ENCODE results near the gene AQP11.
"Not testable (repeated sequence)": the region's sequence is repeated elsewhere in the genome, so short reads cannot be mapped to it uniquely, and the experiment has no call there.

The AQP11 gene

DNA sequence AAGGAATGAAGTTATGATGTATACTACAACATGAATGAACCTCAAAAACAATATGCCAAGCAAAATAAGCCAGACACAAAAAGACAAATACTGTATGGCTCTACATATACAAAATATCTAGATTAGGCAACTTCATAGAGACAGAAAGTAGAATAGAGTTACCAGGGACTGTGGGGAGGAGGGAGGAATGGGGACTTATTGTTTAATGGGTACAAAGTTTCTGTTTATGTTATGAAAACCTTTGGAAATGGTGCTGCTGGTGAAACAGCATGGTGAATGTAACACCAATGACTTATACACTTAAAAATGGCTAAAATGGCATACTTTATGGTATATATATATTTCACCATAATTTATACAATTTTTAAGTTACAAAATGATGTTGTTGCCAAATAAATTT is 4.1 kb downstream of the AQP11 start:
- DNase-seq: no peak

DNA sequence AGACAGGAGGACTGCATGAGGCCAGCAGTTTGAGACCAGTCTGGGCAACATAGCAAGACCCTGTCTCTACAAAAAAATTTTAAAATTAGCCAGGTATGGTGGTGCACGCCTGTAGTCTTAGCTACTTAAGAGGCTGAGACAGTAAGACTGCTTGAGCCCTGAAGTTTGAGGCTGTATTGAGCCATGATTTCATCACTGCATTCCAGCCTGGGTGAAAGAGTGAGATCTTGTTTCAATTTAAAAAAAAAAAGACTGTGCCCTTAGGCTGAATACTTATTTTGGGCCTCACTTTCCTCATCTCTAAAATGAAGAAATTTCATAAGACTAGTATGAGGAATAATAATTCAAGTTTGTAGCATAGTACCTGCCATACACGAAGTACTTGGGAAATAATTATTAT is 6.9 kb downstream of the AQP11 start:
- DNase-seq: no peak

DNA sequence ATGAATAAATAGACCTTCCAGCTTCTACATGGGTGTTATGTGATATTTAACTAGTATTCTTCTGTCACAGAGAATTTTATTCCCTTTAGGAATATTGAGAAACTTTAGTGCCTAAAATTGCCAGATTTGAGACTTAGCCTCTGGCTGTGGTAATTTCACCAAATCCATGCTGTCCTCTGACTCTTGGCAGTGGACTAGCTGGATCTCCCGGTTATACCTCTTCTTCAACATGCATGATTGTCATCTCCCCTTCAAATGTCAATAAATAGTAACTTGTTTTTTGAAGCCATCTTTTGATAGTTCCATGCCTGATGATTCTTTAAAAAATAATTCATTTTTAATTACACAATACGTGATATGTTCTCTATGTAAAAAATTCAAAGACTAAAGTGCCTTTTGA is 8.4 kb downstream of the AQP11 start:
- no peak for DNase-seq

DNA sequence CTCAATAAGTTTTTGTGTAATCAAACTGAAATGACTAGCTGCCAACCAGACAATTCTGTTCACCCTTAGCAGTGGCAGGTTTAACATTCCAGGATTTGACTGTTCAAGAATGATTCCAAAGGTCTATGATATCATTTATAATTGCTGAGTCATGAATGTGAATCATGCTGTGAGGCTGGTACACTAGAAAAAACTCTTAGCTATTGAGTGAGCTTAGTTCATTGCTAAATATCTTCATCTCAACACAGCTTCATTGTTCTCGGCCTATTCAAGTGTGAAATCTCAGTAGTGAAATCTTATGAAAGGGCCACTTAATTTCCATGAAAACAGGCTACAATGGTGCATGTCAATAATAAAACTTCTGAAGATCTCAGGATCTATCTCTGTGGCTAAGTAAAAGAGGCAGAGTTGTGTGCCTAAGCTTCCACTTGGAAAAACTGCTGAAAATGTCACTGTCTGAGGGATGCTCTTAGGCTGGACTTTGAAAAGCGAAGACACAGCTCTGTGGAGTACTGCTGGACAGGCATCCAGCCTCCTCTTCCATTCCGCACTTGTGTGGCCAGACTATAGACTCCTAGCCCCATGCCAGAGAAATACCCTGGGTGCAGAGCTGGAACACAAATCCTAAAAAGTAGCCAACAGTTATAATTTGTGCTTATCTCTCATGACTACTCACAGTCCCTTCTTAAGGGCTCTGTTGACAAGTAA is 12.8 kb downstream of the AQP11 start:
- no peak for DNase-seq

DNA sequence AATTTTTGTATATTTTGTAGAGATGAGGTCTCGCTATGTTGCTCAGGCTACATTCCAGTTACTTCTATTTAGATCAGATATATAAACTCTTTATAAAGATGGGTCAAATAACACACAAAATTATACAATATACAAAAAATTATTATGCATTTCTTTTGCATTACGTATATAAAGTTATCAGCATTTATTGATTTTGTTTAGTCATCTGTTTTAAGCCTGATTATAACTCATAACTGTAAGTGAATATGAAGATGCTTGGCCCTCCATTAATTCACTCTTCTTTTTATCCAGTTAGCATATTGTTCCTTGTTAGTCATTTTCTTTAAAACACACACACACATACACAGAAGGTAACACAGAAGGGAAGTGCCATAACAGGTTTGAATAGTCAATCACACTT is 14.5 kb downstream of the AQP11 start:
- no peak for DNase-seq

DNA sequence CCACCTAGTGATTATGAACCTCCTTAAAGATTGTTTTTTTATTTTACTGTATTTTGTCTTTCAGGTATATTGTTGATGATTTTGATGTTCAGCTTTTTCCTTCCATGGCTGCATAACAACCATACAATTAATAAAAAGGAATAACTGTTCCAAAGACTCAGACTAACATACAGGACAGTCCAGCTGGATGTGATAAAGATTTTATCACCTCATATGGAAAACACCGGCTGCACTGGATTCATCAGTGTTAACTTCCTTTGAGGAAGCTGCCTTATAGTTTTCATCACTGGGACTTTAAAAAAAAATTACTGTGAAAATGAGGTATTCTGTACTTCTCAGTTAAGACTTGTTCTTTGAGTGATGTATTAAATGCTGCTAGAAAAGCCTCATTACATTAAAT is 19.5 kb downstream of the AQP11 start:
- DNase-seq: no peak

DNA sequence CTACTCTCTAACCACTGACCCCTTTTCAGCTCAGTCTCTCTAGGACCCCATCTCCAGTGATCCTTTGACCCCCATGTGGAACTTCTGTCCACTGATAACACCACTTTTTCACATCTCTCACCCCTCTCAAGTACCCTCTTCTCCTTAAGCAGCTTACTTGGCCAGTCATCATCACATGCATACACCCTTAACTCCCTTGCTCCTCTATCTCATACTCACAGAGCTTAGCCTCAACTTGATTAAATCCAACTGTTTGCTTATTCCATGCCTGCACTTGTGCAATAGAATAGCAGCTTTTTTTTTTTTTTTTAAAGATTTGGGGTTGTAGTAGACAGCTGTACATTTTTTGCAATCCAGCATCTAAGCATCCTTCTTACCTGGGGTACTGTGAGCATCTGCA is 22.2 kb downstream of the AQP11 start:
- no peak for DNase-seq

DNA sequence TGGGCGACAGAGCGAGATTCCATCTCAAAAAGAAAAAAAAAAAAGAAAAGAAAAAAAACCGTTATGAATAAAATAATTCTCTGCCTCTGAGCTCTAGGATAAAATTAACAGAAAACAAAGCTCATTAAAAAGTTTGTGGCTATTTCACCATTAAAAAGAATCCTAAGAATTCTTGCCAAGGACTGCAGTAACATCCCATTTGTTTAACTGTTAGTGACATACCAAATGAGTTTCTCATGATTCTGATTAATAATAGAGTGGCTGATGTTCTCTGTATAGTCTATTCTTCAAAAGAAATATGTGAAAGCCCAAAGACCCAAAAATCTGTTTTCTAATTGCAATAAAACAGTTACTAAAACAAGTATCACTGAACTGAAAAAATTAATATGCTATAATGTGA is 28.1 kb downstream of the AQP11 start:
- no peak for DNase-seq

DNA sequence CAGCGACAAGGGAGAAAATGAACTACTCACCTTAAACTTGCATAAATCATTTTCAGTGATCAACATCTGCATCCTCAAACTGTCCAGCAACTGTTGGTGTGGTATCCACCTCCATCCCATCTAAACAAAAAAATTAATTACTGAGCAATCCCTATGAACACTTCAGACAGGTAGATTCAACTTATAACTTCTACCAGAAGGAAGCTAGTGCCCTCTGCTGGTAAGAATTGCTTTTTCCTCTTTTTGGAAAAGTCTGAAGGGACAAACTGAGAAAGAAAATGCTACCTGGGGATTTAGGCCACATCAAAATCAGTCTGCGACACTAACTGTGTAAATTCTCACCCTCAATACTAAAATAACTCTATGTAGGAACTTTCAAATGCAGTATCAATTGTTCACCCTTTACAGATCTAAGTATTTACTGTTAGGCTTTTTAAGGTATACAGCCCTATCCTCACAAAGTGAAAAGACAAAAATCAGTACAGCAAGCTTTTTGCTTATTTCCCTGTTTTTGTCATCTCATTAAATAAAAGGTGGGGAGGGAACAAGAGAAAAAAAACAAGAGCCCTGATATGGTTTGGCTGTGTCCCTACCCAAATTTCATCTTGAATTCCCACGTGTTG is 29.9 kb downstream of the AQP11 start:
- DNase-seq: peak; percentile 7

DNA sequence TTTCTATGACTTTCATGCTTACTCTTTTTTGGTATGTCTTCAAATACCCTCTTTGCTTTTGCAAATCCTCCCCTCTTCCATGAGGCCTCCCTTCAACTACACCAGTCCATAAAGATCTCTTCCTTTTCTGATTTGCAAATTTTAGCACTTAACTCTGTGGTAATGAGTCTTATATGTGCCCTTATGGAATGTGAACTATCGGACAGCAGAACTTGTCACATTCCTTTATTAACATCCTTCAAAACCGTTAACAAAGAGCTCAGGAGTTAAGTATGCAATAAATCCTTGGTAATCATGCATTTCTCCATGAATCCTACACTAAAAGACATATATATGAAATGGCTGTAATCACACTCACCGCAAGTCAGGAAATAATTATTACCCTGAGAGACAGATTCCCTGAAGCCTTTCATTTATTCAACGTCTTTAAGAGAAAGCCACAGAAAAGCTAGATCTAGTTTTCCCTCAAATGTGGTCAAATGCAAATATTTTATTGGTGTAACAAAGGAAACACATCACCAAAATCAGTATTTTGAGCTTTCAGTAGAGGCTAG is 40.5 kb downstream of the AQP11 start:
- no peak for DNase-seq

DNA sequence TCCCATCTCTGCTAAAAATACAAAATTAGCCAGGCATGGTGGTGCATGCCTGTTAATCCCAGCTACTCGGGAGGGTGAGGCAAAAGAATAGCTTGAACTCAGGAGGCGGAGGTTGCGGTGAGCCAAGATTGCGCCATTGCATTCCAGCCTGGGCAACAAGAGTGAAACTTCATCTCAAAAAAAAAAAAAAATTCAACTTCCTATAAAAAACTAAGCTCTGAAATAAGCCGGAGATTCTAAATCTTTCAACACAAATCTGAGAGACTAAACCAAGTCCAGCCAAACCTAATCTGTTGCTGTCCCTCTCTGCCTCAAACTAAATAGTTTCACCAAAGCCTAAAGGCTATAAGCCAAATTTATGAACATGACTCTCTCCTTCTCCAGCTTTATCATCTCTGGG is 44.2 kb downstream of the AQP11 start:
- not testable (repeated sequence) for DNase-seq

DNA sequence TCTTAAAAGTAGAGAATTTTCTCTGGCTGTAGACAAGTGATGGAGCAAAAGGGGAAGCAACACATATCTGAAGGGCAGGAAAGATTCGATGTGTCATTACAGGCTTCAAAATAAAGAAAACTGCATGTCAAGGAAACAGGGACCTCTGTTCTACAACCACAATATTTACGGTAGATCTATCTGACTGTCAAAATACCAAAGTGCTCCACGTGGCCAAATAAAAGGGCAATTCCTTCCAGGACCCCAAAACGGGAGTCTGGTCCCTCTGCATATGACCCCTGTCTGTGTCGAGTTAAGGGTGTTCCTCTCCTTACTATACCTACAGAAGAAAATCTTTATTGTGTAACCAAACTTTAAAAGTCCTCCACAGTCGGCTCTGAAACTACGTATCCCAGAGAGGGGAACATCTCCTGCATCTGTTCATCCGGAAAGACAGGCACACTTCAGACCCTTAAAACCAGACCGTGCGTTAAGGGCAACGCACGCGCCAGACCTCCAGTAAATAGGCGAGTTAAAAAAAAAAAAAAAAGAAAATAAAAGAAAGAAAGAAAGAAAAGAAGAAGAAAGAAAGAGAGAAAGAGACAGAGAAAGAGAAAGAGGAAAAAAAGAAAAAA is 47.1 kb downstream of the AQP11 start:
- no peak for DNase-seq

DNA sequence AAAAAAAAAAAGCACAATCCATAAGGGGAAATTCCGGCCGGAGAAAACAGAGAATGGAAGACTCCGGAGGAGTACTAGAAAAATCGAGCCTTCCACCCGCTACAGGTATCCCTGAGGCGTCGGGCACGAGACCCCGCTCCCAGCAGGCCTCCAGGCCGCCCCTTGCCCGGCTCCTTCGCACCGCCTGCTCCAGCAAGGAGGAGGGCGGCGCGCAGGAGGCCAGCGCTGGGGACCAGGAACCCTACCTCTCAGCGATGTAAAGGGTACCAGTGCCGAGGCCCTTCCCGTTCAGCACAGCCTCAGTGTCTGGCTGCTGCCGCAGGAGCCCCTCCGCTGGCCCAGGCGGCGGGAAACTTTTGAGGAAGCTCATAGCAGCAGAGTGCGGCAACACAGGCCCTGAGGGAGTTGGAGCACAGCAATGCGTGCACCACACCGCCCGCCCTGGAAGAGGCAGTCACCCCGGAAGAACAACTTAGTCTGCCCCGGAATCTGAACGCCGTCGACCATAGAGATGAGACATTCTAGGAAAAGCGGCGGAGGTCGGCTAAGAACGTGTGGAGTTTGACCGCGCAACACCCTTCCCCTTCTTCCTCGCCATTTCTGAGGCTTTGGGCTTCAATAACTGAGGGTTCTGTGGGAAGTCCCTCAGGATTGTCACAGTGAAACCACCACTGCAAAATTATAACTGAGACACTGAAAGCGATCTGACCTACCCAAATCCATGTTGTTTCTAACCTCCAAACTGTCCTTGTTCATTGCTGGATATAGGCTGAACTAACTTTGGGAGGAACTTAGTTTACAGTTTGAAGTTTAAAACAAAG is 47.8 kb downstream of the AQP11 start, which contains the start of gene CLNS1A:
Gene CLNS1A (minus strand): TSS at position 450 of the 821 bp plus-strand sequence. CDS start 80 bp downstream, at position 370.
- peak; percentile 58 for DNase-seq

DNA sequence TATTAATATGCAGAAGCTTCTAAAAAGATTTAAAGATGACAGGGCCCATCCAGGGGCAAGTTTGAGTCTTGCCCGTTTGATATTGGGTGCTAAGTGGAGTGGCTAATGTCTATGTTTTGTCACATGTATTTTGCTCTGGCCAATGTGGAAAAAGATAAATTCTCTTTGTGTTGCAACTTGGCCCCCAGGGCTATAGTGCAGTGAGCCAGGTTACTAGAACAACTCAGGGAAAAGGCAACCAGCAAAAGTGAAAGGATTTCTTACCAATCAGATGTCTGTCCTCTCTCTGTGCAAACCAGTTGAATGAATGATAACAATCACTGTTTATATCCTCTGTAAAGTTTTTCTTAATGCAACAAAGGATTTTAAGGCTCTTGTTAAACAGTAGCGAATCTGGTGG is 52.5 kb downstream of the AQP11 start:
- DNase-seq: no peak

DNA sequence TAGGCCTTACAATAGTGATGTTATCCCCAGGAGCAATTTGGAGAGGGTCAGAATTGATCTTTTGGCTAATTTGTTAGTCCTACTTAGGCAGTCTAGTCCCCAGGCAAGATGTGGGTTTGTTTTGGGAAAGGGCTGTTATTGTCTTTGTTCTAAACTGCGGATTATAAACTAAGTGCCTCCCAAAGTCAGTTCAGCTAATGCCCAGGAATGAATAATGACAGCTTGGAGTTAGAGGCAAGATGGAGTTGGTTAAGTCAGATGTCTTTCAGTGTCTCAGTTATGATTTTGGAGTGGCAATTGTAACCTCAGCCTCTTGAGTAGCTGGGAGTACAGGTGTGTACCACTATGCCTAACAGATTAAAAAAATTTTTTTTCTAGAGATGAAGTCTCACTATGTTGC is 55.1 kb downstream of the AQP11 start:
- DNase-seq: no peak

DNA sequence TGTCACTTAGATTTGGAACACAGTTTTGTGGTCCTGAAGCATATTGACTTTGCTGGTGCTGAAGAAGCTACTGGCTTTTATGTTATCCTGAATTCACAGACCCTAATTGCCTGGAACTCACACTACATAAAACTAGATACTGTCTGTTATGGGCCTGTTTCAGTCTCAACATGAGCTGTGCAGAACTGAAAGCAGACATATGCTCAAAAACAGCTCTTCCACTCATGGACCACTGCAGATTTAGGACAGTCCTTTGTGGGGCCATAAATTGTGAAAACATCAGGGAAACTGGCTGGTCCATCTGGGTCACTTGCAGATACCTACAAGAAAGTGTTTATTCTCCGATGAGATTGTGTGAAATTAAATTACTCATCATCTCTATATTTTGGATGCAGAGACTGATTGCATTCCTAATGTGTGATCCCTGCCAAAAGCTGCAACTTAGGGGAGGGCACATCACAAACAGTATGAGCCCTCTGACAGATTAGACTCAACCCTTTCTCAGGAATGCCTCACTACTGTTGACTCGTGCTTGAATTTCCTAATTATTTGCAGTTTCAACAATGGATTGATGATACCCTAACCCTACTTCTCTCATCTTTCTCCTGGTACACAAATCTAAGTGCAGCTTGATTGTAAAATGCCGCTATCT is 58.0 kb downstream of the AQP11 start:
- no peak for DNase-seq

DNA sequence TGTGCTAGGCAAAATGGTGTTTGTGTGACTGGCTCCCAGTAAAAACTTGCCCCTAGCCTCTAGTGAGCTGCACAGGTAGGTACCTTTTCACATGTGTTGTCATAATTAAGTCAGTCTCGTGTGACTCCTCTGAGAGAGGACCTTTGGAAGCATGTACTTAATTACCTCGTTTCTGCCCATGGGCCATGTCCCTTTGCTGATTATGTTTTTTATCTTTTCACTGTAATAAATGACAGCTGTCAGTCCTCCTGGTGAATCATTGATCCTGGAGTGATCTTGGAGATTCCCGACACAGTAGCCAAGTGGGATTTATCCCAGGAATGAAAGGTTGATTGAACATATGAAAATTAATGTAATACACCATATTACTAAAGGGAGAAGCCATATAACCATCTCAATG is 60.4 kb downstream of the AQP11 start:
- DNase-seq: no peak

DNA sequence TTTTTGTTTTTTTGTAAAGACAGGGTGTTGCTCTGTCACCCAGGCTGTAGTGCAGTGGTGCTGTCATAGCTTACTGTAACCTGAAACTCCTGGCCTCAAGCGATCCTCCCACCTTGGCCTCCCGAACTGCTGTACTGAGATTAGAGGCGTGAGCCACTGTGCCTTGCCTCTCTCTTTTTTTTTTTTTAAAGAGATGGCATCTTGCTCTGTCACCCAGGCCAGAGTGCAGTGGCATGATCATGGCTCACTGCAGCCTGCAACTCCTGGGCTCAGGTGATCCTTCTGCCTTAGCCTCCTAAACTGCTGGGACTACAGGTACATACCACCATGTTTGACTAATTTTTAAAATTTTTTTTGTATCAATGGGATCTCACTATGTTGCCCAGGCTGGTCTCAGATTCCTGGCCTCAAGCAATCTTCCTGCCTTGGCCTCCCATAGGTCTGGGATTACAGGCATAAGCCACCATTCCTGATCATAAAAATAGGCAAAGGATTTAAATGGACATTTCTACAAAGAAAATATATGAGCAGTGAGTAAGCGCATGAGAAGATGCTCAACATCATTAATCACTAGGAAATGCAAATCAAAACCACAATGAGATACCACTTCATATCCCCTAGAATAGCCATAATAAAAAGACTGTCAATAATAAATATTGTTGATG is 65.1 kb downstream of the AQP11 start:
- no peak for DNase-seq

DNA sequence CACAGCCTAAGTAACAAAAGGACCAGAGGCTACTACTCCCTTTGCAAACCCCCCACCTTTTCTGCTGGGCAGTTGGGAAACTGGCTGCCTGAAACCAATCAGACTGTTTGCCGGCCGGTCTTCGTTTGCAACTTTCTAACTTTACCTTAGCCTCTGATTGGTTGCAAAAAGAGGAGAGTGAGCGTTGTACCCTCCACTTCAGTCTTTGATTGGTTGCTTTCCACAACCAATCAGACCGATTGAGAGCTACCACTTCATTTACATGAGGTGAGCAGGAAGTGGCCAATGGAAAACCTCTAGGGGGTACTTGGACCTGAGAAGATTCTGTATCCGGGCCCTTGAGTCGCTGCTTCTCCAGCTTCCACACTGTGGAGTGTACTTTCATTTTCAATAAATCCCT is 66.6 kb downstream of the AQP11 start:
- DNase-seq: no peak

DNA sequence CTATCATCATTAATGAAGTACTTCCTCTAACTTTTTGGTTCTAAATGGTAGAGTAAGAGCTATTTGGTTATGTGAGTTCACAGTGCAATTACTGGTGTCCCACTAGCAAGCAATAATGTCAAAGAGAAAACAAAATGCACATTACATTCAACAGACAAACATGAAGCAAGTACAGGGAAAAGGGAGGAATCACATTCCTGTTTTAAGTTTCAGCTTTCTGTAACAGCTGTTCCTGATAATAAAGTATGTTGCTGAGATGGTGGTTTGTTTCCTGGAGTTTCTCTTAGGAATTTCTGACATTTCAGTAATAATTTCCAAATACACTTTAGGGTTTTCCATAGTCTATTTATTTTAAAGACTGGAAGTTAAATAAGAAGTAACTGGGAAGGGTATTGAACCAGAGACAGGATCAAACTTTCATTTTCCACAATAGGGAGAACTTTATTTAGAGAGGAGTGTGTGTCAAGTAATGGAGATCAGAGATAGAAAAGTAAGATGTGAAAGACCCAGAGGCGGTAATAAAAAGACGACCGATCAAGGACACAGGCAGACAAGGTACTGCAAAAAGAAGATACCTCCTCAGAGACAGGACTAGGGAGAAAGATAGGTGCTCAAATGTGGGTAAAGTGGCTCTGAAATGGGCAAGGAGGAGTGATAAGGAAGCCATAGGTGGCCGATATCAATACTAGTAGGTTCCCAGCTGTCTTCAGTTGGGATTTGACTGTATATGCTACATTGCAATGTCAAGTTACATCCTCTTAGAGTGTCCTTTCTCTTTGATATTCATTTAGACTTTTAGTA is 68.7 kb downstream of the AQP11 start:
- no peak for DNase-seq

All from NCI-H748 treated with DMSO at 0.1 percent for 48 hours (cell line).